ENCODE results near the gene ALDH5A1. TPM values are rescaled to one million over a fixed set of nuclear protein-coding genes. Genes with fewer than 3 reads are reported as not detected.

Gene ALDH5A1
- total and polyA plus RNA-seq, 10 of the 15 experiments (the other 5 are each of a cell fraction or from before 2014, with no cell fraction given): 2.6 to 13.8 (median 9.3) TPM

GRCh38 chr6:24522228-24523176 lies 27.7 kb downstream of the ALDH5A1 start (continued):
- TF ChIP-seq EGR1 (IDR thresholded peaks at IDR 0.05; ENCODE audit: borderline replicate concordance in 1 of 2, low read depth in 2 of 2, low read length in 2 of 2) (no peak), IKZF1 (conservative IDR thresholded peaks at IDR 0.05) (peak; percentile 77), PAX8 (IDR thresholded peaks at IDR 0.05) (peak; percentile 86), TCF7 (IDR thresholded peaks at IDR 0.05; ENCODE audit: borderline replicate concordance) (peak; percentile 76), ATF2 (IDR thresholded peaks at IDR 0.05; ENCODE audit: low read length) (0 out of 2 replicates have a peak, but pooled peaks have one; percentile 43), MEF2B (IDR thresholded peaks at IDR 0.05; ENCODE audit: partially characterized antibody, poor library complexity, severe bottlenecking) (peak; percentile 45), USF2 (IDR thresholded peaks at IDR 0.05; ENCODE audit: borderline replicate concordance, low read depth, low read length) (peak; percentile 80), KDM1A (IDR thresholded peaks at IDR 0.05; ENCODE audit: borderline replicate concordance) (no peak), MEF2A (IDR thresholded peaks at IDR 0.05; ENCODE audit: insufficient read depth, low read depth, low read length) (0 out of 2 replicates have a peak, but pooled peaks have one; percentile 30), SRF (IDR thresholded peaks at IDR 0.05; ENCODE audit: low read depth in 2 of 2, low read length in 2 of 2) (0 out of 4 replicates have a peak, but pooled peaks of 1 of the 2 experiments have one; percentile 33), CREB1 (IDR thresholded peaks at IDR 0.05; ENCODE audit: low read depth) (0 out of 2 replicates have a peak, but pooled peaks have one; percentile 42), BHLHE40 (IDR thresholded peaks at IDR 0.05; ENCODE audit: borderline replicate concordance in 1 of 2, low read depth in 2 of 2, low read length in 1 of 2) (peak; percentile 90 to 94), NFIC (IDR thresholded peaks at IDR 0.05; ENCODE audit: low read depth, low read length) (peak; percentile 55), YY1 (IDR thresholded peaks at IDR 0.05; ENCODE audit: low read depth, low read length) (peak; percentile 88), SMAD5 (IDR thresholded peaks at IDR 0.05; ENCODE audit: low read depth) (no peak), USF1 (IDR thresholded peaks at IDR 0.05; ENCODE audit: borderline replicate concordance, extremely low read length, insufficient read depth, low read depth, low read length) (peak; percentile 81), POU2F2 (IDR thresholded peaks at IDR 0.05; ENCODE audit: borderline replicate concordance, low read depth, low read length) (0 out of 3 replicates have a peak, but pooled peaks have one; percentile 25), RAD51 (IDR thresholded peaks at IDR 0.05) (peak; percentile 97), BACH1 (IDR thresholded peaks at IDR 0.05; ENCODE audit: borderline replicate concordance) (peak; percentile 68; the same call in 1 of the 2 replicates), EP300 (IDR thresholded peaks at IDR 0.05; ENCODE audit: borderline replicate concordance in 1 of 2, control insufficient read depth in 1 of 2, low read depth in 2 of 2, low read length in 2 of 2) (peak; percentile 27 to 84; a peak in 2 of 4 replicates)
